Ovary (tissue), 3 donors: Measurements from ENCODE around the gene INHA.

Experiments
- CTCF ChIP-seq, 3 donors: fragments of 450-650 bp in 2 of 3; fragments of 200-600 bp in 1 of 3; IDR thresholded peaks; one replicate each; pipeline versions ENCODE4 v1.5.1 to v1.8.0; 2016 to 2022; ENCODE audit warnings: antibody characterized with exemption in 3 of 3, mild to moderate bottlenecking in 1 of 3
- EP300 ChIP-seq: sonication (generic); formaldehyde crosslinking; IDR thresholded peaks from one replicate; pipeline ENCODE4 v1.6.1; 2017; ENCODE audit warnings: antibody characterized with exemption
- POLR2A ChIP-seq: fragments of 450-650 bp; IDR thresholded peaks from one replicate; pipeline ENCODE4 v1.6.1; 2017; ENCODE audit warnings: antibody characterized with exemption, mild to moderate bottlenecking, moderate library complexity
- donor health status: DM: no; HTN: no; CAD: no.

- TF ChIP-seq CTCF (IDR thresholded peaks at IDR 0.05): no peak
- no peak for TF ChIP-seq EP300
- no peak for TF ChIP-seq POLR2A
Measured at GRCh38 chr2:219570194-219570923, 1.8 kb upstream of the INHA start.
